Keratinocyte (primary cell): ENCODE measurements around the gene CHCHD2. TPM values are rescaled to one million over a fixed set of nuclear protein-coding genes. Genes with fewer than 3 reads are reported as not detected.

Source experiments
- DNase-seq: peaks from one replicate; pipeline ENCODE4 v3.0.0-alpha.2; 2011; ENCODE audit warnings: low read depth, missing footprints, low spot score
- FAIRE-seq: peaks from 2 replicates; lab custom pipeline; 2011; peaks lifted over from hg19 to GRCh38; lab: Jason Lieb, UNC
- H2AFZ ChIP-seq: 2 replicates; pipeline ENCODE4 v1.6.0; 2012; ENCODE audit warnings: low read length, control low read depth, inconsistent platforms; ENCODE audit not compliant: control insufficient read depth
- H3K27ac ChIP-seq: 2 replicates; pipeline ENCODE4 v1.5.1; 2011; ENCODE audit warnings: low read length; ENCODE audit not compliant: control insufficient read depth, insufficient read depth
- H3K27me3 ChIP-seq: 3 replicates; pipeline ENCODE4 v1.6.0; 2011; ENCODE audit warnings: low read length; ENCODE audit not compliant: control insufficient read depth, insufficient read depth; ENCODE audit errors: extremely low read depth
- H3K36me3 ChIP-seq, 2 experiments: 2 replicates in 1 of 2; 3 replicates in 1 of 2; pipeline ENCODE4 v1.5.1; 2011; ENCODE audit warnings: low read length in 2 of 2, mild to moderate bottlenecking in 1 of 2; ENCODE audit not compliant: control insufficient read depth in 2 of 2, insufficient read depth in 2 of 2; ENCODE audit errors: extremely low read depth in 1 of 2
- H3K4me1 ChIP-seq: 3 replicates; pipeline ENCODE4 v1.5.1; 2011; ENCODE audit warnings: low read length; ENCODE audit not compliant: control insufficient read depth, insufficient read depth; ENCODE audit errors: extremely low read depth
- H3K4me2 ChIP-seq: 3 replicates; pipeline ENCODE4 v1.6.0; 2011; ENCODE audit warnings: low read depth, low read length; ENCODE audit not compliant: control insufficient read depth, insufficient read depth; ENCODE audit errors: extremely low read depth
- H3K4me3 ChIP-seq, 3 experiments: fragments of 200-600 bp in 1 of 3; sonication (generic) in 1 of 3; 2 replicates in 2 of 3; 3 replicates in 1 of 3; pipeline ENCODE4 v1.5.1; 2011 to 2016; ENCODE audit warnings: low read length in 3 of 3, mild to moderate bottlenecking in 3 of 3, control low read depth in 2 of 3, inconsistent platforms in 1 of 3, low read depth in 1 of 3, mixed read lengths in 1 of 3, mixed run types in 1 of 3, moderate library complexity in 1 of 3; ENCODE audit not compliant: control insufficient read depth in 2 of 3, insufficient read depth in 2 of 3; ENCODE audit errors: extremely low read depth in 1 of 3
- H3K79me2 ChIP-seq: 2 replicates; pipeline ENCODE4 v1.6.0; 2012; ENCODE audit warnings: low read length; ENCODE audit not compliant: control insufficient read depth, insufficient read depth
- H3K9ac ChIP-seq: 3 replicates; pipeline ENCODE4 v1.6.0; 2011; ENCODE audit warnings: low read length; ENCODE audit not compliant: control insufficient read depth, insufficient read depth; ENCODE audit errors: extremely low read depth
- H3K9me1 ChIP-seq: 3 replicates; pipeline ENCODE4 v1.6.0; 2011; ENCODE audit warnings: low read length; ENCODE audit not compliant: control insufficient read depth, insufficient read depth; ENCODE audit errors: extremely low read depth
- H3K9me3 ChIP-seq: 2 replicates; pipeline ENCODE4 v1.5.1; 2012; ENCODE audit warnings: low read depth, low read length; ENCODE audit not compliant: control insufficient read depth
- H4K20me1 ChIP-seq: 3 replicates; pipeline ENCODE4 v1.6.0; 2011; ENCODE audit warnings: low read length; ENCODE audit not compliant: control insufficient read depth, insufficient read depth; ENCODE audit errors: extremely low read depth
- EZH2 ChIP-seq: IDR thresholded peaks from one replicate; pipeline ENCODE4 v1.6.1; 2012; ENCODE audit warnings: inconsistent platforms, mild to moderate bottlenecking, low read length, moderate library complexity
- dilution Hi-C: fragments of 300-500 bp; cut with MboI; formaldehyde crosslinking; loops from one replicate; pipeline ENCODE4 v1.7.0; 2020; ENCODE audit warnings: low sequenced_read_pairs; ENCODE audit not compliant: extremely low pct_ligation_motif_present
- polyA plus RNA-seq, 5 experiments: library from polyadenylated mRNA; depleted of rRNA in 3 of 5; stranded (reverse) in 3 of 5; stranded (forward) in 1 of 5; unstranded in 1 of 5; fragments of >200 nt; gene quantifications; 1 replicate in 1 of 5; 2 replicates in 3 of 5; 3 replicates in 1 of 5; pipeline versions ENCODE4 v1.2.1 to v1.2.3, GENCODE V29; 2011 to 2012; ENCODE audit warnings: missing spikeins in 2 of 5, low read depth in 1 of 5, low replicate concordance in 1 of 5
- small RNA-seq, 3 experiments: library from RNA; depleted of rRNA; stranded (forward); fragments of <200 nt; gene quantifications; one replicate each; pipeline ENCODE3, GENCODE V24; 2012; ENCODE audit warnings: low read depth in 3 of 3, low replicate concordance in 1 of 3; ENCODE audit not compliant: insufficient read length in 3 of 3
- TF ChIP-seq, protein P1 (sequence below), 3 experiments: IDR thresholded peaks in 1 of 3; conservative IDR thresholded peaks in 1 of 3; optimal IDR thresholded peaks in 1 of 3; 2 replicates in 2 of 3; 3 replicates in 1 of 3; pipeline versions ENCODE3 to v1.5.1; 2011; ENCODE audit warnings: low read length in 3 of 3, mild to moderate bottlenecking in 3 of 3, moderate library complexity in 2 of 3, control low read depth in 1 of 3, inconsistent platforms in 1 of 3; ENCODE audit not compliant: insufficient read depth in 2 of 3; ENCODE audit errors: extremely low read depth in 1 of 3

Gene CHCHD2
- polyA plus RNA-seq, 1 donor (not counting 4 experiments of a cell fraction or from before 2014, with no cell fraction given): 420 TPM

DNA sequence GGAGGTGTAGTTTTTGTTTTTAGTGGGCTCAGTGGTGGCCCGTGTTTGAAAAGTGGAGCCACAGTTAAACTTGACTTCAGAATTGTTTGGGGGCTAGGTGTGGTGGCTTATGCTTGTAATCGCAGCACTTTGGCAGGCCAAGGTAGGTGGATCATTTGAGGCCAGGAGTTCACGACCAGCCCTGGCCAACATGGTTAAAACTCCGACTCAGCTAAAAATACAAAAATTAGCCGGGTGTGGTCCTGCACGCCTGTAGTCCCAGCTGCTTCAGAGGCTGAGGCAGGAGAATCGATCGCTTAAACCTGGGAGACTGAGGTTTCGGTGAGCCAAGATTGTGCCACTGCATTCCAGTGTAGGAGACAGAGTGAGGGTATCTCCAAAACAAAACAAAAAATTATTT is 52.9 kb downstream of the CHCHD2 start:
- H3K9me3 ChIP-seq: no peaks in the 10 kb centered on the region
- dilution Hi-C loops: no loop called here
- H3K27me3 ChIP-seq: no peaks in the 10 kb centered on the region
- H3K4me3 ChIP-seq: peak overlapping the region in 2 of 3 experiments; percentile 43 to 77
- peaks cover 27% of the 10 kb centered on the region for H3K4me1 ChIP-seq
- DNase-seq (no peak), FAIRE-seq (no peak)
- no peaks in the 10 kb centered on the region for H3K9me1 ChIP-seq
- no peaks in the 10 kb centered on the region for H4K20me1 ChIP-seq
- peak overlapping the region; percentile 84 for H3K27ac ChIP-seq
- TF ChIP-seq, protein P1, sequence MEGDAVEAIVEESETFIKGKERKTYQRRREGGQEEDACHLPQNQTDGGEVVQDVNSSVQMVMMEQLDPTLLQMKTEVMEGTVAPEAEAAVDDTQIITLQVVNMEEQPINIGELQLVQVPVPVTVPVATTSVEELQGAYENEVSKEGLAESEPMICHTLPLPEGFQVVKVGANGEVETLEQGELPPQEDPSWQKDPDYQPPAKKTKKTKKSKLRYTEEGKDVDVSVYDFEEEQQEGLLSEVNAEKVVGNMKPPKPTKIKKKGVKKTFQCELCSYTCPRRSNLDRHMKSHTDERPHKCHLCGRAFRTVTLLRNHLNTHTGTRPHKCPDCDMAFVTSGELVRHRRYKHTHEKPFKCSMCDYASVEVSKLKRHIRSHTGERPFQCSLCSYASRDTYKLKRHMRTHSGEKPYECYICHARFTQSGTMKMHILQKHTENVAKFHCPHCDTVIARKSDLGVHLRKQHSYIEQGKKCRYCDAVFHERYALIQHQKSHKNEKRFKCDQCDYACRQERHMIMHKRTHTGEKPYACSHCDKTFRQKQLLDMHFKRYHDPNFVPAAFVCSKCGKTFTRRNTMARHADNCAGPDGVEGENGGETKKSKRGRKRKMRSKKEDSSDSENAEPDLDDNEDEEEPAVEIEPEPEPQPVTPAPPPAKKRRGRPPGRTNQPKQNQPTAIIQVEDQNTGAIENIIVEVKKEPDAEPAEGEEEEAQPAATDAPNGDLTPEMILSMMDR (optimal IDR thresholded peaks at IDR 0.05 in 1 of 3, IDR thresholded peaks at IDR 0.05 in 1 of 3, conservative IDR thresholded peaks at IDR 0.05 in 1 of 3; ENCODE audit: extremely low read depth in 1 of 3, insufficient read depth in 2 of 3, low read length in 3 of 3): no peak
- no peak for TF ChIP-seq EZH2
- peak overlapping the region; percentile 92 for H3K4me2 ChIP-seq
- peaks cover 81% of the 10 kb centered on the region for H3K79me2 ChIP-seq
- no peak overlapping the region for H2AFZ ChIP-seq
- H3K36me3 ChIP-seq: peaks cover 16 to 18% of the 10 kb centered on the region in 2 experiments
- H3K9ac ChIP-seq: peak overlapping the region; percentile 47

Small RNA genes lying within 50 kb of the gene (small RNA-seq; reads per million reads assigned to genes)
- gene SNORA15 (0 to 0.75 (median 0.33) reads per million in 3 experiments), gene SNORA22B (0 to 0.25 (median 0) reads per million in 3 experiments)

Other genes starting within 250 kb of the CHCHD2 start
- gene SEPTIN14, start 243.7 kb downstream of the CHCHD2 start, polyA plus RNA-seq: not detected in 3 replicates
- gene ZNF713, start 219.0 kb downstream of the CHCHD2 start, polyA plus RNA-seq: 0.68 to 0.84 TPM (median 0.72 TPM) in 3 replicates
- 20.2 to 40.8 TPM (median 30.7 TPM) in 3 replicates for gene MRPS17, start 154.6 kb downstream of the CHCHD2 start, polyA plus RNA-seq
- gene NIPSNAP2, start 141.9 kb downstream of the CHCHD2 start, polyA plus RNA-seq: 39.5 to 64.7 TPM (median 45.6 TPM) in 3 replicates
- 16.6 to 28.1 TPM (median 21.6 TPM) in 3 replicates for gene PSPH, start 55.0 kb downstream of the CHCHD2 start, polyA plus RNA-seq
- 237 to 403 TPM (median 316 TPM) in 3 replicates for gene CCT6A, start 54.7 kb downstream of the CHCHD2 start, polyA plus RNA-seq
- gene SUMF2, start 42.2 kb downstream of the CHCHD2 start, polyA plus RNA-seq: 59.0 to 112 TPM (median 73.8 TPM) in 3 replicates
- gene PHKG1, start 13.5 kb downstream of the CHCHD2 start, polyA plus RNA-seq: 0.18 to 0.49 TPM (median 0.25 TPM) in 3 replicates
- gene NUPR2, start 9.9 kb upstream of the CHCHD2 start, polyA plus RNA-seq: not detected in 3 replicates